ENCODE measurements around the gene TCEA3. TPM values are rescaled to one million over a fixed set of nuclear protein-coding genes. Genes with fewer than 3 reads are reported as not detected.

Gene TCEA3
- total and polyA plus RNA-seq, 2 experiments from 2014 or later, result not detected

DNA sequence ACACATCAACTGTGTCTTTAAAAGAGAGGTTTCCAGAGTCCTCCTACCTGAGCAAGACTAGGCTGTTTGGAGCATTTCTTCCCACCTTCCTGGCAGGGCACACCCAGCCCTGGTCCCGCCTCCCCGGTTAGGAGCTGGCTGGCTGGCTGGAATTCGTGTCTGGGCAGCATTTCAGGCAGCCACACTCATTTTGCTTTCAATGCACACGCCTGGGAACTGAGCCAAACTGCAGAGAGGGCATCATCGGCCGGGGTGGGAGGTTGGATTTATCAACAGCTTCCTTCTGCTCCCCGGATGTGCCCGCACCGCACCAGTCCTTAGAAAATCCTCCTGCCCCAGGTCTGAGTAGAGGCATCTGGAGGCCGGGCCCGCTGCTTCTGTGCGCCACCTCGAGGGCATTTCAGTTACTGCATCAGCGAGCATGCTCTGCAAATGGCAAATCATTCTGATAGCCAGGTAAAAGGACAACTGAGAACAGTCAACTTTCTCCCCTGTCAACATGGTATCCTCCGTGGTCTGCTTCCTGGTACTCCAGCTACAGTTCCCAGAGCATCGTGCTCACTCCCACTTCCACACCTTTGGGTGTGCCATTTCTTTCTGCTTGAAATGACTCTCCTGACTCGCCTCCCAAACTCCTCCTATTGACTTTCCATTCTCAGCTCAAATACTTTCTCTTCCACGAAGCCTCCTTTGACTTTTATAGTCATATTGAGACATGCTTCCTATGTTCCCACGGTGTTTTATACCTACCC lies 20.6 kb downstream of the TCEA3 start:
- DNase-seq (ENCODE audit: low spot score) (peak; percentile 93), ATAC-seq (peak; percentile 98)
- Mint-ChIP-seq H3K27ac (no peak overlapping the region), H3K27me3 (ENCODE audit: insufficient read depth, low read depth, poor library complexity) (peaks cover 42% of the 10 kb centered on the region), H3K4me3 (peak overlapping the region; percentile 60), H3K9me3 (no peaks in the 10 kb centered on the region; the same call in 2 of the 3 replicates), H3K4me1 (peaks cover 2% of the 10 kb centered on the region), H3K36me3 (ENCODE audit: low read depth) (no peaks in the 10 kb centered on the region)
- no peak overlapping the region for H3K27ac ChIP-seq (ENCODE audit: low read depth)
- peak overlapping the region; percentile 50 for H3K4me3 ChIP-seq
- peaks cover 97% of the 10 kb centered on the region for H3K27me3 ChIP-seq (ENCODE audit: insufficient read depth)
- peak overlapping the region; percentile 75 for H3K4me2 ChIP-seq
- no peaks in the 10 kb centered on the region for H3F3A ChIP-seq (replicated peaks; ENCODE audit: low read depth)
- no peaks in the 10 kb centered on the region for H3K4me1 ChIP-seq (ENCODE audit: insufficient read depth)
- no peaks in the 10 kb centered on the region for H3K36me3 ChIP-seq (ENCODE audit: insufficient read depth)
- no peaks in the 10 kb centered on the region for H3K9me2 ChIP-seq (ENCODE audit: insufficient read depth)
- no peaks in the 10 kb centered on the region for H3K79me2 ChIP-seq (replicated peaks; ENCODE audit: insufficient read depth)
- TF ChIP-seq JUNB (IDR thresholded peaks at IDR 0.05; ENCODE audit: unreplicated experiment), result no peak
- no peak for TF ChIP-seq STAT1 (IDR thresholded peaks at IDR 0.05; ENCODE audit: unreplicated experiment)
- TF ChIP-seq EZH2phosphoT487 (IDR thresholded peaks at IDR 0.05; ENCODE audit: unreplicated experiment), result no peak
- TF ChIP-seq, protein P1, sequence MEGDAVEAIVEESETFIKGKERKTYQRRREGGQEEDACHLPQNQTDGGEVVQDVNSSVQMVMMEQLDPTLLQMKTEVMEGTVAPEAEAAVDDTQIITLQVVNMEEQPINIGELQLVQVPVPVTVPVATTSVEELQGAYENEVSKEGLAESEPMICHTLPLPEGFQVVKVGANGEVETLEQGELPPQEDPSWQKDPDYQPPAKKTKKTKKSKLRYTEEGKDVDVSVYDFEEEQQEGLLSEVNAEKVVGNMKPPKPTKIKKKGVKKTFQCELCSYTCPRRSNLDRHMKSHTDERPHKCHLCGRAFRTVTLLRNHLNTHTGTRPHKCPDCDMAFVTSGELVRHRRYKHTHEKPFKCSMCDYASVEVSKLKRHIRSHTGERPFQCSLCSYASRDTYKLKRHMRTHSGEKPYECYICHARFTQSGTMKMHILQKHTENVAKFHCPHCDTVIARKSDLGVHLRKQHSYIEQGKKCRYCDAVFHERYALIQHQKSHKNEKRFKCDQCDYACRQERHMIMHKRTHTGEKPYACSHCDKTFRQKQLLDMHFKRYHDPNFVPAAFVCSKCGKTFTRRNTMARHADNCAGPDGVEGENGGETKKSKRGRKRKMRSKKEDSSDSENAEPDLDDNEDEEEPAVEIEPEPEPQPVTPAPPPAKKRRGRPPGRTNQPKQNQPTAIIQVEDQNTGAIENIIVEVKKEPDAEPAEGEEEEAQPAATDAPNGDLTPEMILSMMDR (conservative IDR thresholded peaks at IDR 0.05; ENCODE audit: low read depth in 2 of 2), result peak; percentile 94 to 97
- no peak for TF ChIP-seq ZNF331 (CRISPR knock-in tag; IDR thresholded peaks at IDR 0.05; ENCODE audit: low read depth)
- no peak for TF ChIP-seq ZNF114 (CRISPR knock-in tag; IDR thresholded peaks at IDR 0.05)
- no peaks in the 10 kb centered on the region for H4K20me1 ChIP-seq (replicated peaks; ENCODE audit: insufficient read depth)
- H2AFZ ChIP-seq, result peak overlapping the region; percentile 82

DNA sequence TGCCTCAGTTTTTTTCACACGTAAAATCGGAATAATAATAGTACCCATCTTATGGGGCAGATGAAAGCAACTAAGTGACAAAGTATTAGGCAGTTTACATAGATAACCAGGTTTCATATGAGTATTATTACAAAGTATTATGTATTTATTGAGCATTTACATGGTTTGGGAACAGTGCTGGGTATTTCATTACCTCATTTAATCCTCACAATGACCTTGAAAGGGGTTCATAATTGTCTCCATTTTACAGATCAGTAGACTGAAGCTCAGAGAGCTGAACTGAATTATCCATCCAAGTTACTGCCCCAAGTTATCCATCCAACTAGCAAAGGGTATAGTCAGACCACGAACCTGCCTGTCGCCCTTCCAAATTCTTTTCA lies 21.2 kb downstream of the TCEA3 start:
- H3K36me3 ChIP-seq (ENCODE audit: insufficient read depth), result no peaks in the 10 kb centered on the region
- DNase-seq (ENCODE audit: low spot score), result no peak
- no peak overlapping the region for H3K27ac Mint-ChIP-seq
- no peaks in the 10 kb centered on the region for H3K4me1 ChIP-seq (ENCODE audit: insufficient read depth)
- no peaks in the 10 kb centered on the region for H3K79me2 ChIP-seq (replicated peaks; ENCODE audit: insufficient read depth)
- no peaks in the 10 kb centered on the region for H3K36me3 Mint-ChIP-seq (ENCODE audit: low read depth)
- no peaks in the 10 kb centered on the region for H3F3A ChIP-seq (replicated peaks; ENCODE audit: low read depth)
- no peak overlapping the region for H3K27ac ChIP-seq (ENCODE audit: low read depth)
- H3K4me2 ChIP-seq, result peak overlapping the region; percentile 75
- H3K9me3 Mint-ChIP-seq, result no peaks in the 10 kb centered on the region; the same call in 2 of the 3 replicates
- peak overlapping the region; percentile 60; the same call in 1 of the 3 replicates for H3K4me3 Mint-ChIP-seq
- no peak for ATAC-seq
- peak overlapping the region; percentile 82 for H2AFZ ChIP-seq
- H4K20me1 ChIP-seq (replicated peaks; ENCODE audit: insufficient read depth), result no peaks in the 10 kb centered on the region
- H3K4me3 ChIP-seq, result peak overlapping the region; percentile 50
- H3K27me3 ChIP-seq (ENCODE audit: insufficient read depth), result peaks cover 97% of the 10 kb centered on the region
- H3K9me2 ChIP-seq (ENCODE audit: insufficient read depth), result no peaks in the 10 kb centered on the region
- H3K4me1 Mint-ChIP-seq, result peaks cover 2% of the 10 kb centered on the region
- peaks cover 47% of the 10 kb centered on the region for H3K27me3 Mint-ChIP-seq (ENCODE audit: insufficient read depth, low read depth, poor library complexity)
- TF ChIP-seq EZH2phosphoT487 (IDR thresholded peaks at IDR 0.05; ENCODE audit: unreplicated experiment), result no peak
- TF ChIP-seq, protein P1 (conservative IDR thresholded peaks at IDR 0.05; ENCODE audit: low read depth in 2 of 2), result no peak
- no peak for TF ChIP-seq STAT1 (IDR thresholded peaks at IDR 0.05; ENCODE audit: unreplicated experiment)
- TF ChIP-seq, protein P2, sequence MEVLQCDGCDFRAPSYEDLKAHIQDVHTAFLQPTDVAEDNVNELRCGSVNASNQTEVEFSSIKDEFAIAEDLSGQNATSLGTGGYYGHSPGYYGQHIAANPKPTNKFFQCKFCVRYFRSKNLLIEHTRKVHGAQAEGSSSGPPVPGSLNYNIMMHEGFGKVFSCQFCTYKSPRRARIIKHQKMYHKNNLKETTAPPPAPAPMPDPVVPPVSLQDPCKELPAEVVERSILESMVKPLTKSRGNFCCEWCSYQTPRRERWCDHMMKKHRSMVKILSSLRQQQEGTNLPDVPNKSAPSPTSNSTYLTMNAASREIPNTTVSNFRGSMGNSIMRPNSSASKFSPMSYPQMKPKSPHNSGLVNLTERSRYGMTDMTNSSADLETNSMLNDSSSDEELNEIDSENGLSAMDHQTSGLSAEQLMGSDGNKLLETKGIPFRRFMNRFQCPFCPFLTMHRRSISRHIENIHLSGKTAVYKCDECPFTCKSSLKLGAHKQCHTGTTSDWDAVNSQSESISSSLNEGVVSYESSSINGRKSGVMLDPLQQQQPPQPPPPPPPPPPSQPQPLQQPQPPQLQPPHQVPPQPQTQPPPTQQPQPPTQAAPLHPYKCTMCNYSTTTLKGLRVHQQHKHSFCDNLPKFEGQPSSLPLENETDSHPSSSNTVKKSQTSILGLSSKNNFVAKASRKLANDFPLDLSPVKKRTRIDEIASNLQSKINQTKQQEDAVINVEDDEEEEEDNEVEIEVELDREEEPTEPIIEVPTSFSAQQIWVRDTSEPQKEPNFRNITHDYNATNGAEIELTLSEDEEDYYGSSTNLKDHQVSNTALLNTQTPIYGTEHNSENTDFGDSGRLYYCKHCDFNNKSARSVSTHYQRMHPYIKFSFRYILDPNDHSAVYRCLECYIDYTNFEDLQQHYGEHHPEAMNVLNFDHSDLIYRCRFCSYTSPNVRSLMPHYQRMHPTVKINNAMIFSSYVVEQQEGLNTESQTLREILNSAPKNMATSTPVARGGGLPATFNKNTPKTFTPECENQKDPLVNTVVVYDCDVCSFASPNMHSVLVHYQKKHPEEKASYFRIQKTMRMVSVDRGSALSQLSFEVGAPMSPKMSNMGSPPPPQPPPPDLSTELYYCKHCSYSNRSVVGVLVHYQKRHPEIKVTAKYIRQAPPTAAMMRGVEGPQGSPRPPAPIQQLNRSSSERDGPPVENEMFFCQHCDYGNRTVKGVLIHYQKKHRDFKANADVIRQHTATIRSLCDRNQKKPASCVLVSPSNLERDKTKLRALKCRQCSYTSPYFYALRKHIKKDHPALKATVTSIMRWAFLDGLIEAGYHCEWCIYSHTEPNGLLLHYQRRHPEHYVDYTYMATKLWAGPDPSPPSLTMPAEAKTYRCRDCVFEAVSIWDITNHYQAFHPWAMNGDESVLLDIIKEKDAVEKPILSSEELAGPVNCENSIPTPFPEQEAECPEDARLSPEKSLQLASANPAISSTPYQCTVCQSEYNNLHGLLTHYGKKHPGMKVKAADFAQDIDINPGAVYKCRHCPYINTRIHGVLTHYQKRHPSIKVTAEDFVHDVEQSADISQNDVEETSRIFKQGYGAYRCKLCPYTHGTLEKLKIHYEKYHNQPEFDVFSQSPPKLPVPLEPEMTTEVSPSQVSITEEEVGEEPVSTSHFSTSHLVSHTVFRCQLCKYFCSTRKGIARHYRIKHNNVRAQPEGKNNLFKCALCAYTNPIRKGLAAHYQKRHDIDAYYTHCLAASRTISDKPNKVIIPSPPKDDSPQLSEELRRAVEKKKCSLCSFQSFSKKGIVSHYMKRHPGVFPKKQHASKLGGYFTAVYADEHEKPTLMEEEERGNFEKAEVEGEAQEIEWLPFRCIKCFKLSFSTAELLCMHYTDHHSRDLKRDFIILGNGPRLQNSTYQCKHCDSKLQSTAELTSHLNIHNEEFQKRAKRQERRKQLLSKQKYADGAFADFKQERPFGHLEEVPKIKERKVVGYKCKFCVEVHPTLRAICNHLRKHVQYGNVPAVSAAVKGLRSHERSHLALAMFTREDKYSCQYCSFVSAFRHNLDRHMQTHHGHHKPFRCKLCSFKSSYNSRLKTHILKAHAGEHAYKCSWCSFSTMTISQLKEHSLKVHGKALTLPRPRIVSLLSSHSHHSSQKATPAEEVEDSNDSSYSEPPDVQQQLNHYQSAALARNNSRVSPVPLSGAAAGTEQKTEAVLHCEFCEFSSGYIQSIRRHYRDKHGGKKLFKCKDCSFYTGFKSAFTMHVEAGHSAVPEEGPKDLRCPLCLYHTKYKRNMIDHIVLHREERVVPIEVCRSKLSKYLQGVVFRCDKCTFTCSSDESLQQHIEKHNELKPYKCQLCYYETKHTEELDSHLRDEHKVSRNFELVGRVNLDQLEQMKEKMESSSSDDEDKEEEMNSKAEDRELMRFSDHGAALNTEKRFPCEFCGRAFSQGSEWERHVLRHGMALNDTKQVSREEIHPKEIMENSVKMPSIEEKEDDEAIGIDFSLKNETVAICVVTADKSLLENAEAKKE (CRISPR knock-in tag; IDR thresholded peaks at IDR 0.05), result no peak
- no peak for TF ChIP-seq NANOG (IDR thresholded peaks at IDR 0.05; ENCODE audit: borderline replicate concordance)
- no peak for TF ChIP-seq POLR2AphosphoS5 (IDR thresholded peaks at IDR 0.05; ENCODE audit: low read depth)
- TF ChIP-seq CREB1 (CRISPR knock-in tag; IDR thresholded peaks at IDR 0.05; ENCODE audit: low read depth), result no peak
- no peak for TF ChIP-seq EZH2 (IDR thresholded peaks at IDR 0.05; ENCODE audit: low read depth, unreplicated experiment)
